GM18505 (cell line): ENCODE measurements around the gene PDZD4.

Source experiments
- ATAC-seq: cut with Tn5 transposase; IDR thresholded peaks from one replicate; pipeline ENCODE4 v1.9.1; 2021; ENCODE audit not compliant: unreplicated experiment
- POLR2A ChIP-seq: IDR thresholded peaks from 4 replicates; pipeline ENCODE4 v1.6.1; 2011; ENCODE audit warnings: borderline replicate concordance; ENCODE audit not compliant: insufficient read depth, insufficient read length; ENCODE audit errors: extremely low read depth

The PDZD4 gene

GRCh38 chrX:153870791-153871360, 40.5 kb upstream of the PDZD4 start:
- TF ChIP-seq POLR2A: no peak
- ATAC-seq: no peak

- no peak for ATAC-seq
- no peak for TF ChIP-seq POLR2A
Observed at GRCh38 chrX:153870288-153870690, 39.9 kb upstream of the PDZD4 start.

- TF ChIP-seq POLR2A: no peak
- ATAC-seq: no peak
Observed at GRCh38 chrX:153869473-153870287, 39.3 kb upstream of the PDZD4 start.

- ATAC-seq: no peak
- TF ChIP-seq POLR2A: no peak
Observed at GRCh38 chrX:153868576-153869472, 38.5 kb upstream of the PDZD4 start.

GRCh38 chrX:153867671-153868070, 37.3 kb upstream of the PDZD4 start:
- no peak for ATAC-seq

GRCh38 chrX:153867139-153867538, 36.8 kb upstream of the PDZD4 start:
- no peak for ATAC-seq
- no peak for TF ChIP-seq POLR2A

More at GRCh38 chrX:153867671-153868070, 37.3 kb upstream of the PDZD4 start:
- TF ChIP-seq POLR2A: no peak

DNA sequence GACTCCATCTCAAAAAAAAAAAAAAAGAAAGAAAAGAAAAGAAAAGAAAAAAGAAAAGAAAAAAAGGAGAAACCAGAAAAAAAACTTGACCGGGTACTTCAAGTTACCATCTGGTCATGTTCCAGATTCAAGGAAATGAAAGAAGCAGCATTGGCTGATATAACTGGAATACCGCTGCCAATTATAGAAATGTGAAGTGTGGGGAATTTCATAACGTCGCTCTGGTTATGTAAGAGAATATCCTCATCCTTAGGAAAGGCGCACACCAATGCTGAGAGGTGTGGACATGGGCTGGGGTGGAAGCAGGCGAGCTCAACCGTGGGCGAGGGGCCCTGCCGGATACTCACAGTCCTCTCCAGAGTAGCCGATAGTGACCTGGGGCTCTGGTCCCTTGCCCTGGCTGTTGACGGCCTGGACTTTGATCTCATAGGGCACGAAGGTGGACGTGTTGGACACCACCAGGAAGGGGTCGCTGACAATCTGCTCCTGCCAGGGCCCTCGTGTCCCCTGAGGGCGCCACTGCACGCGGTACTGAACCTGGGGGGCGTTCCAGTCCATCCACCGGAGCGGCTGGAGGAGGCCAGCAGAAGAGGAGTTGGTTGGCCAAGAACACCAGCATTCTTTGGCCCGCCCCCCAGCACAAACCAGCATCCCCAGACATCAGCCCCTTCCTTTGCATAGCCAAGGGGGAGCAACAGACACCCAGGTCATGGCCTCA, 36.1 kb upstream of the PDZD4 start:
- no peak for TF ChIP-seq POLR2A
- ATAC-seq: no peak

DNA sequence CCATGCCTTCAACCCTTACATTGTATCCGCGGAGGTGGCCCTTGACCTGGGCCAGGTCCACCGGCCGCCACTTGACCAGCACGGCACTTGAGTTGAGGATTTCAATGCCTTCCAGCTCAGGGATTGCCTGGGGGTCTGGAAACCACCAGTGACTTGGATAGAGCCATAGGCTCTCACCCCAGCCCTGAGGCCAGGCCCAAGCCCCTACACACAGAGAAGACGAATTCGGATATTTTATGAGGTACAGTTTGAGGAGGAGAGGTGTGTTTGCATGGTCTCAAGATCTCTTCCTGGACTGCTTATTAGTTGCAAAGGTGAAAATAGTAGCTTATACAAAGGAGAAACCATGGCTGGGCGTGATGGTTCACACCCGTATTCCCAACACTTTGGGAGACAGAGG, 35.3 kb upstream of the PDZD4 start:
- TF ChIP-seq POLR2A: no peak
- ATAC-seq: no peak

DNA sequence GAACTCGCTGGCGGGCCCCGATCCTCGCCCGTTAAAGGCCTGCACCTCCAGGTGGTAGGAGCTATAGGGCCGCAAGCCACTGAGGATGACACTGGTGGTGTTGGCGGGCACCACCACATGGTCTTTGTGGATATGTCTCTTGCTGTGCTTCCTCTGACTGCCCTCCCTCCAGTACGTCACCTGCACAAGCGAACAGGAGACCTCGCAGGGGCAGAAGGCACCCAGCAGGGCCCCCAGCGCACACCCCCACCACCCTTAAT, 34.9 kb upstream of the PDZD4 start:
- ATAC-seq: no peak
- TF ChIP-seq POLR2A: no peak

- no peak for ATAC-seq
- no peak for TF ChIP-seq POLR2A
Observed at GRCh38 chrX:153864561-153865320, 34.4 kb upstream of the PDZD4 start.

DNA sequence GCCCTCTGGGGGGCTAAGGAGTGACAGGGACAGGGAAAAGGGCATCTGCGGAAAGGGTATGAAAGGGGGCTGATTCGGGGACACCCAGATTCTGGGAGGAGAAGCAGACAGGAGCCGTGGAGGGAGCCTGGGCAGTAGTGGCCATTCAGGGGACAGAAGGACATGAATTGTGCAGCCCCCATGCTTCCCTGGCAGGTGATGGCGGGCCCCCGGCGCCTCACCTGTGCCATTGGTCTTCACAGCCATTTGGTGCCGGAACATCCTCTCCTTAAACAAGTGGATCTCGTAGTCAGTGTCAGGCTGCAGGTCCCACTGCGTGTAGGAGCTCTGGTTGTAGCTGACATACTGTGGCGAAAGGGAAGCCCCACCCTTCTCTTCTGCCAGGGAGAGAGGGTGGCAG, 33.8 kb upstream of the PDZD4 start:
- no peak for TF ChIP-seq POLR2A
- no peak for ATAC-seq

DNA sequence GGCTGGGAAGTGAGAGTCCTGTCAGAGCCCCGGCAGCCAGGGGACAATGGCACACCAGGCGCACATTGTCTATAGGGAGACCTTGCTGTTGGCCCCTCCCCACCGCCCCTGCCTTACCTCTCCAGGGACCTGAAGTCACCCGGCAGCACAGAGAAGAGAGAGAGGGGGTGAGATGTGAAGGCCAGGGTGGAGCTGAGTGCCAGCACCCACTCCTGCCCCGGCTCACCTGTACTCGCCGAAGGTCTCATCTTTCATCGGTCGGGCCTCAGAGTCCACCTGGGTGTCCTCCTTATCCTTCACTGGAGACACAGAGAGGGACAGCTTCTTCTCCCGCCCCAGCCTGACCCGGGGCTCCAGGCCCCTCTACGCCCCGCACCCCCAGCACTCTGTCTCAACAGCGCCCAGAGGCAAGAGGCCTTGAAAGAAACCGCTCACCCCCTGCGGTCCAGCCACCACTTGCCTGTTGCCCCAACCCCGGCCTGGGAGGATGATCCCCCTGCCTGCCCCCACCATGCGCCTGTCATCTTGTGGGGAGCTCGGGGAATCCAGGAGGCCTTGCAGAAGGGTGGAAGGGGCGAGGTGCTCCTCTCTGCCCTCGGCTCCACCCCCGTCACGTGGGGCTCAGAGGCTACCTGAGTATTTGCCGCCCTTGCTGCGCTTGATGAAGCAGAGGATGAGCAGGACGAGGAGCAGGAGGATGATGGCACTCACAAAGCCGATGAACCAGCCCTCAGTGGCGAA, 33.1 kb upstream of the PDZD4 start:
- no peak for ATAC-seq
- no peak for TF ChIP-seq POLR2A
